Activated CD8-positive, alpha-beta memory T cell treated with anti-CD3 and anti-CD28 coated beads, Interleukin-2, amount 50 U/mL, for 1 hour (primary cell): Measurements from ENCODE around the gene PDCD6IP.
"Not testable (repeated sequence)": the region's sequence is repeated elsewhere in the genome, so short reads cannot be mapped to it uniquely, and the experiment has no call there.

Experiments used
- DNase-seq: peaks from one replicate; pipeline ENCODE4 v3.0.0-alpha.2; 2020; ENCODE audit errors: extremely low read depth

The PDCD6IP gene

GRCh38 chr3:33795131-33795530 is 3.3 kb upstream of the PDCD6IP start:
- DNase-seq = no peak

GRCh38 chr3:33795856-33796536 is 2.4 kb upstream of the PDCD6IP start:
- no peak for DNase-seq

- no peak for DNase-seq
Observed at GRCh38 chr3:33798113-33798417, 365 bp upstream of the PDCD6IP start.

GRCh38 chr3:33799202-33799551 is 747 bp downstream of the PDCD6IP start:
- no peak for DNase-seq

- DNase-seq = no peak
Observed at GRCh38 chr3:33803252-33803651, 4.8 kb downstream of the PDCD6IP start.

- no peak for DNase-seq
Observed at GRCh38 chr3:33803894-33804526, 5.6 kb downstream of the PDCD6IP start.

GRCh38 chr3:33807191-33807590 is 8.8 kb downstream of the PDCD6IP start:
- no peak for DNase-seq

- no peak for DNase-seq
Observed at GRCh38 chr3:33808559-33808958, 10.1 kb downstream of the PDCD6IP start.

- DNase-seq = no peak
Observed at GRCh38 chr3:33810545-33810944, 12.1 kb downstream of the PDCD6IP start.

- no peak for DNase-seq
Observed at GRCh38 chr3:33821989-33822388, 23.6 kb downstream of the PDCD6IP start.

- DNase-seq = no peak
Observed at GRCh38 chr3:33823821-33824220, 25.4 kb downstream of the PDCD6IP start.

- no peak for DNase-seq
Observed at GRCh38 chr3:33825111-33825510, 26.7 kb downstream of the PDCD6IP start.

- DNase-seq = no peak
Observed at GRCh38 chr3:33826206-33826605, 27.8 kb downstream of the PDCD6IP start.

GRCh38 chr3:33826688-33827087 is 28.3 kb downstream of the PDCD6IP start:
- no peak for DNase-seq

- DNase-seq = no peak
Observed at GRCh38 chr3:33829720-33830119, 31.3 kb downstream of the PDCD6IP start.

GRCh38 chr3:33831053-33831452 is 32.6 kb downstream of the PDCD6IP start:
- no peak for DNase-seq

- no peak for DNase-seq
Observed at GRCh38 chr3:33833408-33834095, 35.1 kb downstream of the PDCD6IP start.

GRCh38 chr3:33834096-33834453 is 35.6 kb downstream of the PDCD6IP start:
- DNase-seq = no peak

- DNase-seq = not testable (repeated sequence)
Observed at GRCh38 chr3:33837182-33837581, 38.8 kb downstream of the PDCD6IP start.

GRCh38 chr3:33839283-33839682 is 40.9 kb downstream of the PDCD6IP start:
- DNase-seq = no peak

GRCh38 chr3:33840179-33840578 is 41.7 kb downstream of the PDCD6IP start:
- no peak for DNase-seq

GRCh38 chr3:33848624-33849347 is 50.4 kb downstream of the PDCD6IP start:
- DNase-seq = peak; percentile 0

GRCh38 chr3:33850599-33850998 is 52.2 kb downstream of the PDCD6IP start:
- DNase-seq = not testable (repeated sequence)
